Measurements from ENCODE around the gene TGFBR3L.
"Not testable (repeated sequence)": the region's sequence is repeated elsewhere in the genome, so short reads cannot be mapped to it uniquely, and the experiment has no call there.

The TGFBR3L gene

GRCh38 chr19:7928741-7929701 lies 14.4 kb downstream of the TGFBR3L start:
- DNase-seq: peak; percentile 73

GRCh38 chr19:7930030-7930429 lies 15.4 kb downstream of the TGFBR3L start:
- DNase-seq: not testable (repeated sequence)

- no peak for DNase-seq
These were observed 16.1 kb downstream of the TGFBR3L start for GRCh38 chr19:7930765-7931164.

- no peak for DNase-seq
These were observed 16.8 kb downstream of the TGFBR3L start for GRCh38 chr19:7931221-7932061.

- DNase-seq: no peak
These were observed 17.8 kb downstream of the TGFBR3L start for GRCh38 chr19:7932276-7932929.

GRCh38 chr19:7932930-7933300 lies 18.3 kb downstream of the TGFBR3L start:
- no peak for DNase-seq

- DNase-seq: no peak
These were observed 18.8 kb downstream of the TGFBR3L start for GRCh38 chr19:7933411-7933810.

- no peak for DNase-seq
These were observed 19.4 kb downstream of the TGFBR3L start for GRCh38 chr19:7933828-7934725.

GRCh38 chr19:7934766-7935165 lies 20.1 kb downstream of the TGFBR3L start:
- DNase-seq: no peak

GRCh38 chr19:7940841-7941240 lies 26.2 kb downstream of the TGFBR3L start:
- DNase-seq: no peak

- no peak for DNase-seq
These were observed 27.4 kb downstream of the TGFBR3L start for GRCh38 chr19:7941895-7942596.

GRCh38 chr19:7942981-7943443 lies 28.4 kb downstream of the TGFBR3L start:
- DNase-seq: no peak

GRCh38 chr19:7943444-7944176 lies 29.0 kb downstream of the TGFBR3L start, which contains the start of gene TIMM44:
Gene TIMM44 (minus strand): TSS chr19:7943666. CDS start chr19:7943651, 15 bp downstream.
- DNase-seq: peak; percentile 99

GRCh38 chr19:7944177-7944761 lies 29.6 kb downstream of the TGFBR3L start:
- peak; percentile 77 for DNase-seq

GRCh38 chr19:7947939-7948338 lies 33.3 kb downstream of the TGFBR3L start:
- DNase-seq: no peak

GRCh38 chr19:7953060-7953459 lies 38.4 kb downstream of the TGFBR3L start:
- DNase-seq: no peak

GRCh38 chr19:7953576-7953975 lies 38.9 kb downstream of the TGFBR3L start:
- no peak for DNase-seq

GRCh38 chr19:7955696-7956095 lies 41.1 kb downstream of the TGFBR3L start:
- no peak for DNase-seq

- DNase-seq: no peak
These were observed 44.6 kb downstream of the TGFBR3L start for GRCh38 chr19:7959211-7959610.

GRCh38 chr19:7961082-7961481 lies 46.5 kb downstream of the TGFBR3L start:
- not testable (repeated sequence) for DNase-seq
